SK-N-SH treated with all-trans-retinoic acid at 6 μM for 48 hours (cell line): Measurements from ENCODE around the gene CDKN2AIPNL.

Source experiments
- ATAC-seq: fragments of 200-7000 bp; cut with Tn5 transposase; 3 replicates; pipeline ENCODE4 v1.9.1; 2020; ENCODE audit warnings: mild to moderate bottlenecking, moderate library complexity
- ARNTL ChIP-seq: fragments of 450-650 bp; formaldehyde crosslinking; IDR thresholded peaks from 2 replicates; pipeline ENCODE4 v1.5.0; 2020; ENCODE audit warnings: low read depth, mild to moderate bottlenecking, moderate library complexity, borderline replicate concordance
- BACH2 ChIP-seq: fragments of 250-450 bp; sonication (Bioruptor Pico); IDR thresholded peaks from 2 replicates; pipeline ENCODE4 v1.9.0; 2021; ENCODE audit warnings: mild to moderate bottlenecking, borderline replicate concordance
- CSDC2 ChIP-seq: fragments of 250-450 bp; sonication (Bioruptor Pico); IDR thresholded peaks from 2 replicates; pipeline ENCODE4 v1.5.0; 2020; ENCODE audit warnings: mild to moderate bottlenecking, moderate library complexity
- GLIS3 ChIP-seq: fragments of 250-450 bp; sonication (Bioruptor Pico); IDR thresholded peaks from 2 replicates; pipeline ENCODE4 v1.5.0; 2020; ENCODE audit warnings: mild to moderate bottlenecking, moderate library complexity
- ISL1 ChIP-seq: fragments of 250-450 bp; sonication (Bioruptor Pico); IDR thresholded peaks from 2 replicates; pipeline ENCODE4 v2.1.2; 2022; ENCODE audit warnings: mild to moderate bottlenecking, moderate library complexity
- OSR1 ChIP-seq: fragments of 250-450 bp; sonication (Bioruptor Pico); IDR thresholded peaks from 2 replicates; pipeline ENCODE4 v1.8.0; 2022; ENCODE audit warnings: moderate library complexity, mild to moderate bottlenecking, inconsistent platforms
- PPARA ChIP-seq: fragments of 250-450 bp; sonication (Bioruptor Pico); IDR thresholded peaks from 2 replicates; pipeline ENCODE4 v1.5.0; 2020; ENCODE audit warnings: mild to moderate bottlenecking, borderline replicate concordance
- RARB ChIP-seq: fragments of 250-450 bp; sonication (Bioruptor Pico); IDR thresholded peaks from 2 replicates; pipeline ENCODE4 v1.8.0; 2021; ENCODE audit warnings: mild to moderate bottlenecking, moderate library complexity
- SNAI2 ChIP-seq: fragments of 250-450 bp; sonication (Bioruptor Pico); IDR thresholded peaks from 2 replicates; pipeline ENCODE4 v1.5.0; 2020; ENCODE audit warnings: mild to moderate bottlenecking, moderate library complexity
- TCF4 ChIP-seq: fragments of 250-450 bp; sonication (Bioruptor Pico); IDR thresholded peaks from 2 replicates; pipeline ENCODE4 v1.8.0; 2021; ENCODE audit warnings: mild to moderate bottlenecking, moderate library complexity, borderline replicate concordance
- TOX ChIP-seq: fragments of 250-450 bp; sonication (Bioruptor Pico); IDR thresholded peaks from 2 replicates; pipeline ENCODE4 v1.8.0; 2021; ENCODE audit warnings: mild to moderate bottlenecking, moderate library complexity, borderline replicate concordance
- TSHZ2 ChIP-seq: fragments of 250-450 bp; sonication (Bioruptor Pico); IDR thresholded peaks from 2 replicates; pipeline ENCODE4 v1.5.0; 2020; ENCODE audit warnings: mild to moderate bottlenecking, moderate library complexity
- ZC3H10 ChIP-seq: fragments of 250-450 bp; sonication (Bioruptor Pico); IDR thresholded peaks from 2 replicates; pipeline ENCODE4 v1.5.1; 2021; ENCODE audit warnings: mild to moderate bottlenecking, moderate library complexity
- ZFP30 ChIP-seq: fragments of 450-650 bp; formaldehyde crosslinking; IDR thresholded peaks from 2 replicates; pipeline ENCODE4 v1.5.0; 2022; ENCODE audit warnings: mild to moderate bottlenecking, moderate library complexity
- ZNF565 ChIP-seq: fragments of 450-650 bp; formaldehyde crosslinking; conservative IDR thresholded peaks from 2 replicates; pipeline ENCODE4 v1.5.0; 2020; ENCODE audit warnings: low read depth, mild to moderate bottlenecking, moderate library complexity
- ZNF70 ChIP-seq: fragments of 450-650 bp; formaldehyde crosslinking; IDR thresholded peaks from 2 replicates; pipeline ENCODE4 v1.5.0; 2020; ENCODE audit warnings: mild to moderate bottlenecking, moderate library complexity
- ZNF8 ChIP-seq: fragments of 450-650 bp; formaldehyde crosslinking; IDR thresholded peaks from 2 replicates; pipeline ENCODE4 v1.5.0; 2020; ENCODE audit warnings: mild to moderate bottlenecking, moderate library complexity
- TF ChIP-seq, protein P1 (sequence below): fragments of 250-450 bp; sonication (Bioruptor Pico); IDR thresholded peaks from 2 replicates; pipeline ENCODE4 v1.5.1; 2021; ENCODE audit warnings: mild to moderate bottlenecking, moderate library complexity
- TF ChIP-seq, protein P2 (sequence below): fragments of 250-450 bp; sonication (Bioruptor Pico); IDR thresholded peaks from 2 replicates; pipeline ENCODE4 v1.5.1; 2020; ENCODE audit warnings: low read depth, mild to moderate bottlenecking, moderate library complexity
- TF ChIP-seq, protein P3 (sequence below): fragments of 250-450 bp; sonication (Bioruptor Pico); IDR thresholded peaks from 2 replicates; pipeline ENCODE4 v1.8.0; 2020; ENCODE audit warnings: mild to moderate bottlenecking, moderate library complexity, borderline replicate concordance
- TF ChIP-seq, protein P4 (sequence below): fragments of 250-450 bp; sonication (Bioruptor Pico); IDR thresholded peaks from 2 replicates; pipeline ENCODE4 v1.8.0; 2021; ENCODE audit warnings: low read depth, mild to moderate bottlenecking, moderate library complexity, borderline replicate concordance

CDKN2AIPNL gene

GRCh38 chr5:134459491-134459890 is 47.8 kb upstream of the CDKN2AIPNL start:
- TF ChIP-seq TOX (CRISPR knock-in tag) (no peak), ZNF70 (CRISPR knock-in tag) (no peak), ARNTL (CRISPR knock-in tag) (no peak), TCF4 (CRISPR knock-in tag) (no peak), TSHZ2 (CRISPR knock-in tag) (no peak), ZNF565 (CRISPR knock-in tag) (no peak), BACH2 (CRISPR knock-in tag) (no peak), RARB (CRISPR knock-in tag) (no peak), ISL1 (CRISPR knock-in tag) (no peak), SNAI2 (CRISPR knock-in tag) (no peak), CSDC2 (CRISPR knock-in tag) (no peak), ZC3H10 (CRISPR knock-in tag) (no peak), PPARA (CRISPR knock-in tag) (no peak)
- TF ChIP-seq, protein P1, sequence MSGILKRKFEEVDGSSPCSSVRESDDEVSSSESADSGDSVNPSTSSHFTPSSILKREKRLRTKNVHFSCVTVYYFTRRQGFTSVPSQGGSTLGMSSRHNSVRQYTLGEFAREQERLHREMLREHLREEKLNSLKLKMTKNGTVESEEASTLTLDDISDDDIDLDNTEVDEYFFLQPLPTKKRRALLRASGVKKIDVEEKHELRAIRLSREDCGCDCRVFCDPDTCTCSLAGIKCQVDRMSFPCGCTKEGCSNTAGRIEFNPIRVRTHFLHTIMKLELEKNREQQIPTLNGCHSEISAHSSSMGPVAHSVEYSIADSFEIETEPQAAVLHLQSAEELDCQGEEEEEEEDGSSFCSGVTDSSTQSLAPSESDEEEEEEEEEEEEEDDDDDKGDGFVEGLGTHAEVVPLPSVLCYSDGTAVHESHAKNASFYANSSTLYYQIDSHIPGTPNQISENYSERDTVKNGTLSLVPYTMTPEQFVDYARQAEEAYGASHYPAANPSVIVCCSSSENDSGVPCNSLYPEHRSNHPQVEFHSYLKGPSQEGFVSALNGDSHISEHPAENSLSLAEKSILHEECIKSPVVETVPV (CRISPR knock-in tag) = no peak
- TF ChIP-seq, protein P2, sequence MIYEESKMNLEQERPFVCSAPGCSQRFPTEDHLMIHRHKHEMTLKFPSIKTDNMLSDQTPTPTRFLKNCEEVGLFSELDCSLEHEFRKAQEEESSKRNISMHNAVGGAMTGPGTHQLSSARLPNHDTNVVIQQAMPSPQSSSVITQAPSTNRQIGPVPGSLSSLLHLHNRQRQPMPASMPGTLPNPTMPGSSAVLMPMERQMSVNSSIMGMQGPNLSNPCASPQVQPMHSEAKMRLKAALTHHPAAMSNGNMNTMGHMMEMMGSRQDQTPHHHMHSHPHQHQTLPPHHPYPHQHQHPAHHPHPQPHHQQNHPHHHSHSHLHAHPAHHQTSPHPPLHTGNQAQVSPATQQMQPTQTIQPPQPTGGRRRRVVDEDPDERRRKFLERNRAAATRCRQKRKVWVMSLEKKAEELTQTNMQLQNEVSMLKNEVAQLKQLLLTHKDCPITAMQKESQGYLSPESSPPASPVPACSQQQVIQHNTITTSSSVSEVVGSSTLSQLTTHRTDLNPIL (CRISPR knock-in tag) = no peak
- TF ChIP-seq, protein P3, sequence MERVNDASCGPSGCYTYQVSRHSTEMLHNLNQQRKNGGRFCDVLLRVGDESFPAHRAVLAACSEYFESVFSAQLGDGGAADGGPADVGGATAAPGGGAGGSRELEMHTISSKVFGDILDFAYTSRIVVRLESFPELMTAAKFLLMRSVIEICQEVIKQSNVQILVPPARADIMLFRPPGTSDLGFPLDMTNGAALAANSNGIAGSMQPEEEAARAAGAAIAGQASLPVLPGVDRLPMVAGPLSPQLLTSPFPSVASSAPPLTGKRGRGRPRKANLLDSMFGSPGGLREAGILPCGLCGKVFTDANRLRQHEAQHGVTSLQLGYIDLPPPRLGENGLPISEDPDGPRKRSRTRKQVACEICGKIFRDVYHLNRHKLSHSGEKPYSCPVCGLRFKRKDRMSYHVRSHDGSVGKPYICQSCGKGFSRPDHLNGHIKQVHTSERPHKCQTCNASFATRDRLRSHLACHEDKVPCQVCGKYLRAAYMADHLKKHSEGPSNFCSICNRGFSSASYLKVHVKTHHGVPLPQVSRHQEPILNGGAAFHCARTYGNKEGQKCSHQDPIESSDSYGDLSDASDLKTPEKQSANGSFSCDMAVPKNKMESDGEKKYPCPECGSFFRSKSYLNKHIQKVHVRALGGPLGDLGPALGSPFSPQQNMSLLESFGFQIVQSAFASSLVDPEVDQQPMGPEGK (CRISPR knock-in tag) = no peak
- TF ChIP-seq, protein P4, sequence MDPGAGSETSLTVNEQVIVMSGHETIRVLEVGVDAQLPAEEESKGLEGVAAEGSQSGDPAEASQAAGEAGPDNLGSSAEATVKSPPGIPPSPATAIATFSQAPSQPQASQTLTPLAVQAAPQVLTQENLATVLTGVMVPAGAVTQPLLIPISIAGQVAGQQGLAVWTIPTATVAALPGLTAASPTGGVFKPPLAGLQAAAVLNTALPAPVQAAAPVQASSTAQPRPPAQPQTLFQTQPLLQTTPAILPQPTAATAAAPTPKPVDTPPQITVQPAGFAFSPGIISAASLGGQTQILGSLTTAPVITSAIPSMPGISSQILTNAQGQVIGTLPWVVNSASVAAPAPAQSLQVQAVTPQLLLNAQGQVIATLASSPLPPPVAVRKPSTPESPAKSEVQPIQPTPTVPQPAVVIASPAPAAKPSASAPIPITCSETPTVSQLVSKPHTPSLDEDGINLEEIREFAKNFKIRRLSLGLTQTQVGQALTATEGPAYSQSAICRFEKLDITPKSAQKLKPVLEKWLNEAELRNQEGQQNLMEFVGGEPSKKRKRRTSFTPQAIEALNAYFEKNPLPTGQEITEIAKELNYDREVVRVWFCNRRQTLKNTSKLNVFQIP (CRISPR knock-in tag) = no peak
- ATAC-seq = no peak

DNA sequence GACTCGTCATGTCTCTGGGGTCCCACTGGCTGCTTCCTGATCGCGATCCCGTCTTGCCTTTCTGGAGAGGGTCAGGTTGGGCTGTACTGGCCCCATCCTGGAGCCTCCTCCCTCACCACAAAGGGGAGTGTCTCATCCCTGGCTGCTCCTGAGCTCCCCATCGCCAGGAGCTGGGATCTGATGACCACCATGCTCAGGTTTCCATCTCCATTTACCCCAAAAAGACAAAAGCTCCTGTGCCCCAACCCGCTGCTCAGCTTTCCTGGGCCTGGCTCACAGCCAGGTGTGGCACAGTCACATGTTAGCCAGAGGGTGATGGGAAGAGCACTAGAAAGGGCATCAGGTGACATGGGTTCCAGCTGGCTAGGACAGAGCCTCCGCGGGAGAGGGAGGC is 47.3 kb upstream of the CDKN2AIPNL start:
- ATAC-seq = no peak

More for the DNA sequence above, 47.3 kb upstream of the CDKN2AIPNL start:
- no peak for TF ChIP-seq RARB (CRISPR knock-in tag)
- no peak for TF ChIP-seq ZNF565 (CRISPR knock-in tag)
- no peak for TF ChIP-seq OSR1 (CRISPR knock-in tag)
- TF ChIP-seq TOX (CRISPR knock-in tag) = no peak
- TF ChIP-seq ZNF8 (CRISPR knock-in tag) = no peak
- TF ChIP-seq CSDC2 (CRISPR knock-in tag) = no peak
- TF ChIP-seq, protein P4 (CRISPR knock-in tag) = no peak
- no peak for TF ChIP-seq ZFP30 (CRISPR knock-in tag)
- TF ChIP-seq ZNF70 (CRISPR knock-in tag) = no peak
- TF ChIP-seq, protein P3 (CRISPR knock-in tag) = no peak
- no peak for TF ChIP-seq GLIS3 (CRISPR knock-in tag)
- TF ChIP-seq TSHZ2 (CRISPR knock-in tag) = no peak
- no peak for TF ChIP-seq ISL1 (CRISPR knock-in tag)
- TF ChIP-seq ARNTL (CRISPR knock-in tag) = no peak
